ENCODE results near the gene FHL3.

The FHL3 gene

GRCh38 chr1:38009841-38010180 lies 4.5 kb upstream of the FHL3 start:
- H3K4me3 Mint-ChIP-seq = peak overlapping the region; percentile 53
- H3K4me1 Mint-ChIP-seq (ENCODE audit: low read depth) = peaks cover 62% of the 10 kb centered on the region
- DNase-seq = no peak
- H3K27ac Mint-ChIP-seq = peak overlapping the region; percentile 98
- H3K27me3 Mint-ChIP-seq = no peaks in the 10 kb centered on the region
- peaks cover 28% of the 10 kb centered on the region for H3K36me3 Mint-ChIP-seq (ENCODE audit: low read depth)
- H3K9me3 Mint-ChIP-seq = peaks cover 4% of the 10 kb centered on the region

- DNase-seq = peak; percentile 70
- Mint-ChIP-seq H3K36me3 (ENCODE audit: low read depth) (peaks cover 29% of the 10 kb centered on the region), H3K4me1 (ENCODE audit: low read depth) (peaks cover 60% of the 10 kb centered on the region), H3K4me3 (peak overlapping the region; percentile 53), H3K9me3 (peaks cover 4% of the 10 kb centered on the region), H3K27ac (peak overlapping the region; percentile 98), H3K27me3 (no peaks in the 10 kb centered on the region)
Observed at GRCh38 chr1:38009088-38009840, 4.0 kb upstream of the FHL3 start.

- peaks cover 23% of the 10 kb centered on the region for H3K36me3 Mint-ChIP-seq (ENCODE audit: low read depth)
- H3K4me1 Mint-ChIP-seq (ENCODE audit: low read depth) = peaks cover 58% of the 10 kb centered on the region
- H3K27me3 Mint-ChIP-seq = no peaks in the 10 kb centered on the region
- peak; percentile 35 for DNase-seq
- peaks cover under 1% of the 10 kb centered on the region for H3K9me3 Mint-ChIP-seq
- peak overlapping the region; percentile 69 for H3K27ac Mint-ChIP-seq
- H3K4me3 Mint-ChIP-seq = peak overlapping the region; percentile 61
Observed at GRCh38 chr1:38006008-38006828, 904 bp upstream of the FHL3 start.

GRCh38 chr1:38004284-38005108 lies 818 bp downstream of the FHL3 start:
- Mint-ChIP-seq H3K36me3 (ENCODE audit: low read depth) (peaks cover 36% of the 10 kb centered on the region), H3K27me3 (no peaks in the 10 kb centered on the region), H3K4me1 (ENCODE audit: low read depth) (peaks cover 62% of the 10 kb centered on the region), H3K9me3 (no peaks in the 10 kb centered on the region), H3K4me3 (peak overlapping the region; percentile 88), H3K27ac (peak overlapping the region; percentile 89)
- DNase-seq = peak; percentile 65

- H3K27me3 Mint-ChIP-seq = no peaks in the 10 kb centered on the region
- peak overlapping the region; percentile 88 for H3K4me3 Mint-ChIP-seq
- peaks cover 62% of the 10 kb centered on the region for H3K4me1 Mint-ChIP-seq (ENCODE audit: low read depth)
- peak overlapping the region; percentile 89 for H3K27ac Mint-ChIP-seq
- peaks cover 44% of the 10 kb centered on the region for H3K36me3 Mint-ChIP-seq (ENCODE audit: low read depth)
- H3K9me3 Mint-ChIP-seq = no peaks in the 10 kb centered on the region
- DNase-seq = no peak
Observed at GRCh38 chr1:38003261-38004250, 1.8 kb downstream of the FHL3 start.

GRCh38 chr1:38000529-38001455 lies 4.5 kb downstream of the FHL3 start:
- Mint-ChIP-seq H3K9me3 (no peaks in the 10 kb centered on the region), H3K4me1 (ENCODE audit: low read depth) (peaks cover 70% of the 10 kb centered on the region), H3K4me3 (peak overlapping the region; percentile 62), H3K27ac (peak overlapping the region; percentile 94), H3K27me3 (no peaks in the 10 kb centered on the region), H3K36me3 (ENCODE audit: low read depth) (peaks cover 67% of the 10 kb centered on the region)
- DNase-seq = no peak

- Mint-ChIP-seq H3K36me3 (ENCODE audit: low read depth) (peaks cover 70% of the 10 kb centered on the region), H3K4me3 (peak overlapping the region; percentile 62), H3K4me1 (ENCODE audit: low read depth) (peaks cover 72% of the 10 kb centered on the region), H3K9me3 (no peaks in the 10 kb centered on the region), H3K27ac (peak overlapping the region; percentile 94), H3K27me3 (no peaks in the 10 kb centered on the region)
- no peak for DNase-seq
Observed at GRCh38 chr1:38000233-38000528, 5.1 kb downstream of the FHL3 start.

- H3K27ac Mint-ChIP-seq = peak overlapping the region; percentile 94
Observed at GRCh38 chr1:37999430-38000232, 5.7 kb downstream of the FHL3 start.

GRCh38 chr1:37998913-37999429 lies 6.3 kb downstream of the FHL3 start:
- peak overlapping the region; percentile 62 for H3K4me3 Mint-ChIP-seq

More at GRCh38 chr1:37999430-38000232, 5.7 kb downstream of the FHL3 start:
- DNase-seq = no peak
- Mint-ChIP-seq H3K4me1 (ENCODE audit: low read depth) (peaks cover 77% of the 10 kb centered on the region), H3K9me3 (no peaks in the 10 kb centered on the region), H3K27me3 (no peaks in the 10 kb centered on the region), H3K36me3 (ENCODE audit: low read depth) (peaks cover 73% of the 10 kb centered on the region), H3K4me3 (peak overlapping the region; percentile 62)

GRCh38 chr1:37998089-37998808 lies 7.1 kb downstream of the FHL3 start:
- H3K4me1 Mint-ChIP-seq (ENCODE audit: low read depth) = peaks cover 69% of the 10 kb centered on the region
- no peaks in the 10 kb centered on the region for H3K27me3 Mint-ChIP-seq
- no peak for DNase-seq
- H3K9me3 Mint-ChIP-seq = no peaks in the 10 kb centered on the region
- H3K27ac Mint-ChIP-seq = peak overlapping the region; percentile 94
- H3K36me3 Mint-ChIP-seq (ENCODE audit: low read depth) = peaks cover 66% of the 10 kb centered on the region
- H3K4me3 Mint-ChIP-seq = no peak overlapping the region

More at GRCh38 chr1:37998913-37999429, 6.3 kb downstream of the FHL3 start:
- H3K27me3 Mint-ChIP-seq = no peaks in the 10 kb centered on the region
- peaks cover 73% of the 10 kb centered on the region for H3K36me3 Mint-ChIP-seq (ENCODE audit: low read depth)
- H3K27ac Mint-ChIP-seq = peak overlapping the region; percentile 94
- no peak for DNase-seq
- H3K9me3 Mint-ChIP-seq = no peaks in the 10 kb centered on the region
- H3K4me1 Mint-ChIP-seq (ENCODE audit: low read depth) = peaks cover 76% of the 10 kb centered on the region

- H3K4me3 Mint-ChIP-seq = no peak overlapping the region
- H3K27me3 Mint-ChIP-seq = no peaks in the 10 kb centered on the region
- DNase-seq = no peak
- peaks cover 63% of the 10 kb centered on the region for H3K36me3 Mint-ChIP-seq (ENCODE audit: low read depth)
- H3K9me3 Mint-ChIP-seq = no peaks in the 10 kb centered on the region
- peaks cover 66% of the 10 kb centered on the region for H3K4me1 Mint-ChIP-seq (ENCODE audit: low read depth)
- peak overlapping the region; percentile 88 for H3K27ac Mint-ChIP-seq
Observed at GRCh38 chr1:37997256-37998088, 7.8 kb downstream of the FHL3 start.

Data from activated T-cell treated with anti-CD3 and anti-CD28 coated beads, Interleukin-2, amount 50 U/mL, for 24 hours (primary cell).